Hematopoietic multipotent progenitor cell treated with erythropoietin and hydrocortisone succinate and interleukin-3 and kit ligand, for 8 days (in vitro differentiated cells): Measurements from ENCODE around the gene COL12A1.

Experiments used
- DNase-seq: peaks from one replicate; pipeline ENCODE4 v3.0.0-alpha.2; 2015

The COL12A1 gene

GRCh38 chr6:75142721-75143120 lies 63.1 kb downstream of the COL12A1 start:
- DNase-seq: no peak

- DNase-seq: no peak
These were observed 70.0 kb downstream of the COL12A1 start for GRCh38 chr6:75135876-75136275.

GRCh38 chr6:75135450-75135849 lies 70.4 kb downstream of the COL12A1 start:
- DNase-seq: no peak

GRCh38 chr6:75130784-75131183 lies 75.1 kb downstream of the COL12A1 start:
- no peak for DNase-seq

- DNase-seq: no peak
These were observed 76.8 kb downstream of the COL12A1 start for GRCh38 chr6:75128878-75129570.

GRCh38 chr6:75126518-75126917 lies 79.3 kb downstream of the COL12A1 start:
- DNase-seq: no peak

- DNase-seq: no peak
These were observed 80.9 kb downstream of the COL12A1 start for GRCh38 chr6:75124983-75125382.

- no peak for DNase-seq
These were observed 81.8 kb downstream of the COL12A1 start for GRCh38 chr6:75124085-75124484.

- no peak for DNase-seq
These were observed 86.8 kb downstream of the COL12A1 start for GRCh38 chr6:75118925-75119515.

GRCh38 chr6:75117701-75118100 lies 88.2 kb downstream of the COL12A1 start:
- DNase-seq: no peak

GRCh38 chr6:75116946-75117345 lies 88.9 kb downstream of the COL12A1 start:
- DNase-seq: no peak

- no peak for DNase-seq
These were observed 90.4 kb downstream of the COL12A1 start for GRCh38 chr6:75115481-75115880.

GRCh38 chr6:75114806-75115205 lies 91.0 kb downstream of the COL12A1 start:
- DNase-seq: no peak

GRCh38 chr6:75114195-75114594 lies 91.7 kb downstream of the COL12A1 start:
- no peak for DNase-seq

GRCh38 chr6:75113446-75113845 lies 92.4 kb downstream of the COL12A1 start:
- DNase-seq: no peak

GRCh38 chr6:75109765-75110164 lies 96.1 kb downstream of the COL12A1 start:
- DNase-seq: no peak

GRCh38 chr6:75109022-75109421 lies 96.8 kb downstream of the COL12A1 start:
- DNase-seq: no peak

GRCh38 chr6:75108333-75108974 lies 97.4 kb downstream of the COL12A1 start:
- no peak for DNase-seq

- no peak for DNase-seq
These were observed 97.9 kb downstream of the COL12A1 start for GRCh38 chr6:75107913-75108312.

GRCh38 chr6:75106426-75106825 lies 99.4 kb downstream of the COL12A1 start:
- no peak for DNase-seq

GRCh38 chr6:75103431-75103830 lies 102.4 kb downstream of the COL12A1 start:
- no peak for DNase-seq

GRCh38 chr6:75102301-75102700 lies 103.6 kb downstream of the COL12A1 start:
- no peak for DNase-seq

- no peak for DNase-seq
These were observed 104.0 kb downstream of the COL12A1 start for GRCh38 chr6:75101896-75102295.

GRCh38 chr6:75098709-75099108 lies 107.1 kb downstream of the COL12A1 start:
- no peak for DNase-seq
